GM12891 (cell line): ENCODE measurements around the gene TPP2.

Source experiments
- DNase-seq: peaks from one replicate; pipeline ENCODE4 v3.0.0; 2011; ENCODE audit warnings: low spot score; ENCODE audit not compliant: insufficient read length
- FAIRE-seq: peaks from 2 replicates; lab custom pipeline; 2011; peaks lifted over from hg19 to GRCh38; lab: Jason Lieb, UNC
- PAX5 ChIP-seq: IDR thresholded peaks from 2 replicates; pipeline ENCODE4 v1.6.1; 2011; ENCODE audit warnings: low read length, moderate library complexity, mild to moderate bottlenecking; ENCODE audit not compliant: insufficient read depth, severe bottlenecking
- POLR2A ChIP-seq: IDR thresholded peaks from 2 replicates; pipeline ENCODE4 v1.6.1; 2011; ENCODE audit warnings: low read depth, low read length, control low read depth
- POLR2AphosphoS5 ChIP-seq: IDR thresholded peaks from 2 replicates; pipeline ENCODE4 v1.6.1; 2011; ENCODE audit warnings: low read depth, low read length, control low read depth
- POU2F2 ChIP-seq: IDR thresholded peaks from 2 replicates; pipeline ENCODE4 v1.6.1; 2011; ENCODE audit warnings: low read depth, mild to moderate bottlenecking, control low read depth, low read length, moderate library complexity
- SPI1 ChIP-seq: IDR thresholded peaks from 2 replicates; pipeline ENCODE4 v1.6.1; 2011; ENCODE audit warnings: low read depth, low read length, control low read depth
- TAF1 ChIP-seq: IDR thresholded peaks from 2 replicates; pipeline ENCODE4 v1.6.1; 2011; ENCODE audit warnings: low read depth, low read length, control low read depth

TPP2 gene

GRCh38 chr13:102697929-102698648 lies 101.3 kb downstream of the TPP2 start:
- FAIRE-seq, result no peak
- no peak for TF ChIP-seq POLR2AphosphoS5
- TF ChIP-seq PAX5, result no peak
- TF ChIP-seq SPI1, result no peak
- TF ChIP-seq POLR2A, result no peak
- no peak for TF ChIP-seq TAF1
- no peak for TF ChIP-seq POU2F2
- no peak for DNase-seq

GRCh38 chr13:102698649-102698980 lies 101.8 kb downstream of the TPP2 start:
- TF ChIP-seq TAF1 (no peak), POLR2A (no peak), POLR2AphosphoS5 (no peak), POU2F2 (no peak), PAX5 (no peak)
- DNase-seq (no peak), FAIRE-seq (no peak)

- TF ChIP-seq POLR2AphosphoS5 (no peak), SPI1 (no peak), POU2F2 (no peak), PAX5 (no peak)
- FAIRE-seq (no peak), DNase-seq (no peak)
Observed at GRCh38 chr13:102699504-102699903, 102.7 kb downstream of the TPP2 start.

- FAIRE-seq (no peak), DNase-seq (no peak)
- TF ChIP-seq POU2F2 (no peak), TAF1 (no peak), POLR2A (no peak), PAX5 (no peak), SPI1 (no peak), POLR2AphosphoS5 (no peak)
Observed at GRCh38 chr13:102700088-102701031, 103.6 kb downstream of the TPP2 start.

- TF ChIP-seq POLR2AphosphoS5 (no peak), POLR2A (no peak), POU2F2 (no peak), PAX5 (no peak), SPI1 (no peak), TAF1 (no peak)
- DNase-seq (no peak), FAIRE-seq (no peak)
Observed at GRCh38 chr13:102701331-102701730, 104.5 kb downstream of the TPP2 start.

GRCh38 chr13:102702965-102703725 lies 106.4 kb downstream of the TPP2 start:
- TF ChIP-seq TAF1 (no peak), POU2F2 (no peak), POLR2A (no peak), POLR2AphosphoS5 (no peak), PAX5 (no peak), SPI1 (no peak)
- no peak for DNase-seq
- no peak for FAIRE-seq

- TF ChIP-seq PAX5 (no peak), POU2F2 (no peak), POLR2A (no peak), POLR2AphosphoS5 (no peak), TAF1 (no peak), SPI1 (no peak)
- DNase-seq, result no peak
- FAIRE-seq, result no peak
Observed at GRCh38 chr13:102703726-102704035, 106.9 kb downstream of the TPP2 start.

GRCh38 chr13:102704238-102705058 lies 107.7 kb downstream of the TPP2 start:
- FAIRE-seq (no peak), DNase-seq (no peak)
- no peak for TF ChIP-seq PAX5
- TF ChIP-seq POLR2AphosphoS5, result no peak
- no peak for TF ChIP-seq POU2F2
- no peak for TF ChIP-seq SPI1
- TF ChIP-seq TAF1, result no peak
- no peak for TF ChIP-seq POLR2A
